ENCODE measurements around the gene LRIG1.

Gene LRIG1

GRCh38 chr3:66504850-66505641 lies 4.2 kb upstream of the LRIG1 start:
- ChIA-PET CTCF (interaction anchor here (1.3 kb wide), 1 partner anchor 20 kb away, joined by 4 read pairs; no protein-coding TSS in a partner anchor), POLR2A (no interaction called here)
- H3K9me3 ChIP-seq (ENCODE audit: control extremely low read depth in 1 of 5, control insufficient read depth in 4 of 5, insufficient read depth in 2 of 5, low read depth in 1 of 5, low read length in 4 of 5): no peaks in the 10 kb centered on the region

GRCh38 chr3:66502981-66503380 lies 2.2 kb upstream of the LRIG1 start:
- Histone ChIP-seq H3K27ac (ENCODE audit: insufficient read depth in 1 of 2, low read depth in 1 of 2, low read length in 2 of 2, poor library complexity in 1 of 2, severe bottlenecking in 2 of 2) (no peak overlapping the region), H3K27me3 (replicated peaks in 2 of 5; ENCODE audit: control insufficient read depth in 4 of 5, insufficient read depth in 5 of 5, low read length in 4 of 5) (peaks cover 0 to 11% (median 0%) of the 10 kb centered on the region in 5 experiments), H3K4me3 (ENCODE audit: control insufficient read depth in 1 of 7, extremely low read depth in 1 of 7, insufficient read depth in 4 of 7, low read depth in 2 of 7, low read length in 6 of 7) (no peak overlapping the region), H3K36me3 (ENCODE audit: control insufficient read depth in 4 of 4, insufficient read depth in 4 of 4, low read length in 3 of 4) (no peaks in the 10 kb centered on the region), H3K9me3 (ENCODE audit: control extremely low read depth in 1 of 5, control insufficient read depth in 4 of 5, insufficient read depth in 2 of 5, low read depth in 1 of 5, low read length in 4 of 5) (no peaks in the 10 kb centered on the region), H3K4me1 (ENCODE audit: control extremely low read depth in 1 of 4, control insufficient read depth in 4 of 4, insufficient read depth in 4 of 4, low read length in 3 of 4) (peaks cover 3 to 25% (median 15%) of the 10 kb centered on the region in 4 experiments)
- DNase-seq: no peak
- POLR2A ChIA-PET: no interaction called here
- WGBS (ENCODE audit: insufficient coverage): no CpG with 5 or more reads among the region's 2 CpGs
- CTCF ChIA-PET: interaction anchor here (0.9 kb wide), 1 partner anchor 41 kb away, joined by 3 read pairs; no protein-coding TSS in a partner anchor

More at GRCh38 chr3:66504850-66505641, 4.2 kb upstream of the LRIG1 start:
- peaks cover 0 to 10% (median 4%) of the 10 kb centered on the region in 4 experiments for H3K4me1 ChIP-seq (ENCODE audit: control extremely low read depth in 1 of 4, control insufficient read depth in 4 of 4, insufficient read depth in 4 of 4, low read length in 3 of 4)
- H3K36me3 ChIP-seq (ENCODE audit: control insufficient read depth in 4 of 4, insufficient read depth in 4 of 4, low read length in 3 of 4): no peaks in the 10 kb centered on the region
- DNase-seq: no peak
- WGBS (ENCODE audit: insufficient coverage): no CpG with 5 or more reads among the region's 7 CpGs
- no peak overlapping the region for H3K27ac ChIP-seq (ENCODE audit: insufficient read depth in 1 of 2, low read depth in 1 of 2, low read length in 2 of 2, poor library complexity in 1 of 2, severe bottlenecking in 2 of 2)
- H3K27me3 ChIP-seq (replicated peaks in 2 of 5; ENCODE audit: control insufficient read depth in 4 of 5, insufficient read depth in 5 of 5, low read length in 4 of 5): peaks cover 0 to 7% (median 0%) of the 10 kb centered on the region in 5 experiments
- no peak overlapping the region for H3K4me3 ChIP-seq (ENCODE audit: control insufficient read depth in 1 of 7, extremely low read depth in 1 of 7, insufficient read depth in 4 of 7, low read depth in 2 of 7, low read length in 6 of 7)

- Histone ChIP-seq H3K27ac (ENCODE audit: insufficient read depth in 1 of 2, low read depth in 1 of 2, low read length in 2 of 2, poor library complexity in 1 of 2, severe bottlenecking in 2 of 2) (no peak overlapping the region), H3K27me3 (replicated peaks in 2 of 5; ENCODE audit: control insufficient read depth in 4 of 5, insufficient read depth in 5 of 5, low read length in 4 of 5) (peaks cover 0 to 11% (median 0%) of the 10 kb centered on the region in 5 experiments), H3K36me3 (ENCODE audit: control insufficient read depth in 4 of 4, insufficient read depth in 4 of 4, low read length in 3 of 4) (no peaks in the 10 kb centered on the region), H3K4me1 (ENCODE audit: control extremely low read depth in 1 of 4, control insufficient read depth in 4 of 4, insufficient read depth in 4 of 4, low read length in 3 of 4) (peaks cover 4 to 31% (median 18%) of the 10 kb centered on the region in 4 experiments), H3K9me3 (ENCODE audit: control extremely low read depth in 1 of 5, control insufficient read depth in 4 of 5, insufficient read depth in 2 of 5, low read depth in 1 of 5, low read length in 4 of 5) (no peaks in the 10 kb centered on the region), H3K4me3 (ENCODE audit: control insufficient read depth in 1 of 7, extremely low read depth in 1 of 7, insufficient read depth in 4 of 7, low read depth in 2 of 7, low read length in 6 of 7) (no peak overlapping the region)
- DNase-seq: no peak
- WGBS (ENCODE audit: insufficient coverage): 100% methylated on average over 2 of the region's 6 CpGs
- POLR2A ChIA-PET: interaction anchor here (0.6 kb wide), 1 partner anchor 23 kb away, joined by 6 read pairs; no protein-coding TSS in a partner anchor
- CTCF ChIA-PET: interaction anchor here (0.9 to 1.1 kb wide), 2 partner anchors 41 to 94 kb away, joined by 3 to 5 read pairs; no protein-coding TSS in a partner anchor
Measured at GRCh38 chr3:66502245-66502874, 1.5 kb upstream of the LRIG1 start.

GRCh38 chr3:66501483-66502244 lies 842 bp upstream of the LRIG1 start:
- ChIA-PET POLR2A (interaction anchor here (0.6 kb wide), 1 partner anchor 22 kb away, joined by 6 read pairs; no protein-coding TSS in a partner anchor), CTCF (interaction anchor here (1.1 kb wide), 1 partner anchor 93 kb away, joined by 5 read pairs; no protein-coding TSS in a partner anchor)
- WGBS (ENCODE audit: insufficient coverage): 29% methylated on average over 16 of the region's 20 CpGs
- peak overlapping the region; percentile 26 to 77 (median 63) for H3K4me3 ChIP-seq (ENCODE audit: control insufficient read depth in 1 of 7, extremely low read depth in 1 of 7, insufficient read depth in 4 of 7, low read depth in 2 of 7, low read length in 6 of 7)
- no peak for DNase-seq
- no peaks in the 10 kb centered on the region for H3K9me3 ChIP-seq (ENCODE audit: control extremely low read depth in 1 of 5, control insufficient read depth in 4 of 5, insufficient read depth in 2 of 5, low read depth in 1 of 5, low read length in 4 of 5)
- peaks cover 0 to 11% (median 0%) of the 10 kb centered on the region in 5 experiments for H3K27me3 ChIP-seq (replicated peaks in 2 of 5; ENCODE audit: control insufficient read depth in 4 of 5, insufficient read depth in 5 of 5, low read length in 4 of 5)
- peaks cover 11 to 38% (median 19%) of the 10 kb centered on the region in 4 experiments for H3K4me1 ChIP-seq (ENCODE audit: control extremely low read depth in 1 of 4, control insufficient read depth in 4 of 4, insufficient read depth in 4 of 4, low read length in 3 of 4)
- no peak overlapping the region for H3K27ac ChIP-seq (ENCODE audit: insufficient read depth in 1 of 2, low read depth in 1 of 2, low read length in 2 of 2, poor library complexity in 1 of 2, severe bottlenecking in 2 of 2)
- H3K36me3 ChIP-seq (ENCODE audit: control insufficient read depth in 4 of 4, insufficient read depth in 4 of 4, low read length in 3 of 4): no peaks in the 10 kb centered on the region

GRCh38 chr3:66499881-66500575 lies 794 bp downstream of the LRIG1 start:
- peaks cover 13 to 48% (median 20%) of the 10 kb centered on the region in 4 experiments for H3K4me1 ChIP-seq (ENCODE audit: control extremely low read depth in 1 of 4, control insufficient read depth in 4 of 4, insufficient read depth in 4 of 4, low read length in 3 of 4)
- 0% methylated on average over 57 of the region's 80 CpGs for WGBS (ENCODE audit: insufficient coverage)
- CTCF ChIA-PET: interaction anchor here (1.0 to 1.3 kb wide), 2 partner anchors 13 to 46 kb away, joined by 3 read pairs; no protein-coding TSS in a partner anchor
- no peak overlapping the region for H3K27ac ChIP-seq (ENCODE audit: insufficient read depth in 1 of 2, low read depth in 1 of 2, low read length in 2 of 2, poor library complexity in 1 of 2, severe bottlenecking in 2 of 2)
- no peaks in the 10 kb centered on the region for H3K36me3 ChIP-seq (ENCODE audit: control insufficient read depth in 4 of 4, insufficient read depth in 4 of 4, low read length in 3 of 4)
- DNase-seq: peak in 2 of 3 donors; percentile 47 to 61
- peak overlapping the region; percentile 64 to 89 (median 78) for H3K4me3 ChIP-seq (ENCODE audit: control insufficient read depth in 1 of 7, extremely low read depth in 1 of 7, insufficient read depth in 4 of 7, low read depth in 2 of 7, low read length in 6 of 7)
- POLR2A ChIA-PET: interaction anchor here (2.0 kb wide), 1 partner anchor 17 kb away, joined by 8 read pairs; no protein-coding TSS in a partner anchor
- H3K27me3 ChIP-seq (replicated peaks in 2 of 5; ENCODE audit: control insufficient read depth in 4 of 5, insufficient read depth in 5 of 5, low read length in 4 of 5): peaks cover 0 to 11% (median 0%) of the 10 kb centered on the region in 5 experiments
- H3K9me3 ChIP-seq (ENCODE audit: control extremely low read depth in 1 of 5, control insufficient read depth in 4 of 5, insufficient read depth in 2 of 5, low read depth in 1 of 5, low read length in 4 of 5): no peaks in the 10 kb centered on the region
